GM12878 (cell line): ENCODE measurements around the gene ANKMY1. TPM values are rescaled to one million over a fixed set of nuclear protein-coding genes. Genes with fewer than 3 reads are reported as not detected.

Source experiments
- BACH1 ChIP-seq: fragments of 450-650 bp; IDR thresholded peaks from 2 replicates; pipeline ENCODE4 v1.6.1; 2017; ENCODE audit warnings: mild to moderate bottlenecking, borderline replicate concordance
- CREB1 ChIP-seq: IDR thresholded peaks from 2 replicates; pipeline ENCODE4 v1.6.1; 2012; ENCODE audit warnings: low read depth, mild to moderate bottlenecking, inconsistent platforms
- CREM ChIP-seq: IDR thresholded peaks from 2 replicates; pipeline ENCODE4 v1.6.1; 2014; ENCODE audit warnings: antibody characterized with exemption, low read depth
- EED ChIP-seq: sonication (generic); IDR thresholded peaks from 2 replicates; pipeline ENCODE4 v1.6.1; 2016; ENCODE audit warnings: antibody characterized with exemption, low read depth
- HDAC2 ChIP-seq: fragments of 200-600 bp; sonication (generic); IDR thresholded peaks from 2 replicates; pipeline ENCODE4 v1.6.1; 2017
- HDGF ChIP-seq: fragments of 450-650 bp; IDR thresholded peaks from 2 replicates; pipeline ENCODE4 v1.6.1; 2016; ENCODE audit warnings: antibody characterized with exemption
- MLLT1 ChIP-seq: fragments of 450-650 bp; IDR thresholded peaks from 2 replicates; pipeline ENCODE4 v1.6.1; 2016; ENCODE audit warnings: mild to moderate bottlenecking
- NR2C1 ChIP-seq: fragments of 450-650 bp; IDR thresholded peaks from 2 replicates; pipeline ENCODE4 v1.6.1; 2017; ENCODE audit warnings: antibody characterized with exemption, mild to moderate bottlenecking, moderate library complexity
- POLR2A ChIP-seq: IDR thresholded peaks from 2 replicates; pipeline ENCODE4 v1.6.1; 2011; ENCODE audit warnings: low read depth, mild to moderate bottlenecking, low read length
- POLR2AphosphoS5 ChIP-seq: IDR thresholded peaks from 2 replicates; pipeline ENCODE4 v1.6.1; 2011; ENCODE audit warnings: mild to moderate bottlenecking, low read length, inconsistent platforms
- RB1 ChIP-seq: fragments of 450-650 bp; formaldehyde crosslinking; IDR thresholded peaks from 2 replicates; pipeline ENCODE4 v1.6.1; 2017; ENCODE audit warnings: mild to moderate bottlenecking, borderline replicate concordance
- RUNX3 ChIP-seq: IDR thresholded peaks from 2 replicates; pipeline ENCODE4 v1.6.1; 2012; ENCODE audit warnings: low read length, inconsistent platforms
- SIX5 ChIP-seq: IDR thresholded peaks from 2 replicates; pipeline ENCODE4 v1.6.1; 2011; ENCODE audit warnings: mild to moderate bottlenecking, low read depth, low read length, moderate library complexity; ENCODE audit not compliant: severe bottlenecking
- SMAD1 ChIP-seq: fragments of 450-650 bp; IDR thresholded peaks from 2 replicates; pipeline ENCODE4 v1.6.1; 2018; ENCODE audit warnings: mild to moderate bottlenecking, low read depth; ENCODE audit not compliant: partially characterized antibody
- SMARCA5 ChIP-seq: fragments of 450-650 bp; IDR thresholded peaks from 2 replicates; pipeline ENCODE4 v1.6.1; 2017; ENCODE audit warnings: mild to moderate bottlenecking
- TAF1 ChIP-seq: IDR thresholded peaks from 2 replicates; pipeline ENCODE4 v1.6.1; 2011; ENCODE audit warnings: mild to moderate bottlenecking, low read depth, low read length, borderline replicate concordance
- TBL1XR1 ChIP-seq: IDR thresholded peaks from 2 replicates; pipeline ENCODE4 v1.6.1; 2012; ENCODE audit warnings: low read depth, low read length, improper control_type of control experiment
- ZNF207 ChIP-seq: fragments of 450-650 bp; IDR thresholded peaks from 2 replicates; pipeline ENCODE4 v1.6.1; 2014; ENCODE audit warnings: antibody characterized with exemption, mild to moderate bottlenecking, borderline replicate concordance
- polyA plus RNA-seq, 11 experiments: library from polyadenylated mRNA; depleted of rRNA in 4 of 11; unstranded in 6 of 11; stranded (reverse) in 5 of 11; fragments of >200 nt; fragmentation: Nextera tagmentation in 4 of 11; fragmentation: Illumina TruSeq in 1 of 11; extraction: Ambion mirVana in 4 of 11; extraction: Trizol in 1 of 11; gene quantifications; 1 replicate in 1 of 11; 2 replicates in 10 of 11; pipeline versions ENCODE4 v1.2.1 to v1.2.3, GENCODE V29; 2011 to 2016; ENCODE audit warnings: inconsistent platforms in 2 of 11, missing spikeins in 2 of 11, low read depth in 1 of 11
- total RNA-seq, 4 experiments: library from RNA; depleted of rRNA in 3 of 4; stranded (reverse); fragments of >200 nt in 3 of 4; fragmentation: Illumina TruSeq in 1 of 4; extraction: Trizol in 1 of 4; gene quantifications; 2 replicates each; pipeline versions ENCODE4 v1.2.1 to v1.2.3, GENCODE V29; 2013 to 2021
- TF ChIP-seq, protein P1 (sequence below): fragments of 450-650 bp; IDR thresholded peaks from 2 replicates; pipeline ENCODE4 v1.6.1; 2014; ENCODE audit warnings: mild to moderate bottlenecking
- TF ChIP-seq, protein P2 (sequence below): fragments of 450-650 bp; formaldehyde crosslinking; IDR thresholded peaks from 2 replicates; pipeline ENCODE4 v1.4.0; 2022; ENCODE audit warnings: mild to moderate bottlenecking, moderate library complexity
- TF ChIP-seq, protein P3 (sequence below), 3 experiments: IDR thresholded peaks in 2 of 3; conservative IDR thresholded peaks in 1 of 3; 2 replicates each; pipeline ENCODE4 v1.5.1; 2011; ENCODE audit warnings: low read depth in 3 of 3, low read length in 3 of 3, mild to moderate bottlenecking in 3 of 3, control low read depth in 2 of 3, moderate library complexity in 2 of 3, inconsistent platforms in 1 of 3, mixed read lengths in 1 of 3; ENCODE audit not compliant: control insufficient read depth in 2 of 3, insufficient read depth in 1 of 3; ENCODE audit errors: extremely low read depth in 1 of 3

The ANKMY1 gene
- total and polyA plus RNA-seq, 10 of the 15 experiments (the other 5 are each of a cell fraction or from before 2014, with no cell fraction given), result 1.1 to 15.3 (median 11.1) TPM

DNA sequence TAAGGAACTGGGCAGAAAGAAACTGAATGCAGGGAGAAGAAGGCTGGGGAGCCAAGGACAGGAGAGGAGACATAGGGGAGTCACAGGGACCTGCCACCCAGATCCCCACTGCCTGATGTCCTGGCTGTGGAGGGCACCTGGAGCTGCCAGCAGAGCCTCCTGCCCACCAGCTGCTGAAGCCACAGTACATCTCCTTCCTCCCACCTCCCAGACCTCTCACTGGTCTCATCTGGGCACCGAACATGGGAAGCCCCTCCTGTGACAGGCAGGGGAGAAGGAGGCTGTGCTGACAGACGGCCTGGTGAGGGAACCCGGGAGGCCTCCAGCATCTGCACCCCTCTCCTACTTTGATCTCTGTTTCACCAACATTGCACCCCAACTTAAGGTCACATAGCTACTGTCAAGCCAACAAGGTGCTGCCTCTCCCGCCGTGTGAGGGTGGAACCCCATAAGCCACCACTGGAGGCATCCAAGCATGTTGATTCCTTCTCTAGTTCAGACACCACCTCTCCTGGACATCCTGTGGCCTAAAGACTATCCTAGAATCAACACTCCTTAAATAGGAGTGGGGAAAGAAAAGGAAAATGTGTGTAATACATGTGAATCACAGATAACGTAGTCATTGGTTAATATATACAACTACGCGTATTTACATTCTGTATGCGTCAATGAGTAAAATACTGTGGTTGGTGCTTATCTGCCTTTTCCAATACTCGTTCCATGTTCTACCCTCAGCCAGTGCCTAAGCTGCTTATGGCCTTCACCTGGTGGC, 7.0 kb upstream of the ANKMY1 start (continued):
- TF ChIP-seq, protein P1, sequence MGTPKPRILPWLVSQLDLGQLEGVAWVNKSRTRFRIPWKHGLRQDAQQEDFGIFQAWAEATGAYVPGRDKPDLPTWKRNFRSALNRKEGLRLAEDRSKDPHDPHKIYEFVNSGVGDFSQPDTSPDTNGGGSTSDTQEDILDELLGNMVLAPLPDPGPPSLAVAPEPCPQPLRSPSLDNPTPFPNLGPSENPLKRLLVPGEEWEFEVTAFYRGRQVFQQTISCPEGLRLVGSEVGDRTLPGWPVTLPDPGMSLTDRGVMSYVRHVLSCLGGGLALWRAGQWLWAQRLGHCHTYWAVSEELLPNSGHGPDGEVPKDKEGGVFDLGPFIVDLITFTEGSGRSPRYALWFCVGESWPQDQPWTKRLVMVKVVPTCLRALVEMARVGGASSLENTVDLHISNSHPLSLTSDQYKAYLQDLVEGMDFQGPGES, result no peak
- TF ChIP-seq ZNF207 (no peak), SMARCA5 (no peak), POLR2AphosphoS5 (no peak; the same call in 1 of the 2 replicates), POLR2A (no peak), SIX5 (no peak), CREB1 (no peak), HDGF (0 out of 2 replicates have a peak, but pooled peaks have one; percentile 15), EED (no peak), BACH1 (peak; percentile 14; the same call in 1 of the 2 replicates), TAF1 (no peak), HDAC2 (no peak), SMAD1 (no peak), TBL1XR1 (no peak), NR2C1 (no peak), RB1 (no peak), CREM (no peak), RUNX3 (no peak), MLLT1 (peak; percentile 56; the same call in 1 of the 2 replicates)
- TF ChIP-seq, protein P2, sequence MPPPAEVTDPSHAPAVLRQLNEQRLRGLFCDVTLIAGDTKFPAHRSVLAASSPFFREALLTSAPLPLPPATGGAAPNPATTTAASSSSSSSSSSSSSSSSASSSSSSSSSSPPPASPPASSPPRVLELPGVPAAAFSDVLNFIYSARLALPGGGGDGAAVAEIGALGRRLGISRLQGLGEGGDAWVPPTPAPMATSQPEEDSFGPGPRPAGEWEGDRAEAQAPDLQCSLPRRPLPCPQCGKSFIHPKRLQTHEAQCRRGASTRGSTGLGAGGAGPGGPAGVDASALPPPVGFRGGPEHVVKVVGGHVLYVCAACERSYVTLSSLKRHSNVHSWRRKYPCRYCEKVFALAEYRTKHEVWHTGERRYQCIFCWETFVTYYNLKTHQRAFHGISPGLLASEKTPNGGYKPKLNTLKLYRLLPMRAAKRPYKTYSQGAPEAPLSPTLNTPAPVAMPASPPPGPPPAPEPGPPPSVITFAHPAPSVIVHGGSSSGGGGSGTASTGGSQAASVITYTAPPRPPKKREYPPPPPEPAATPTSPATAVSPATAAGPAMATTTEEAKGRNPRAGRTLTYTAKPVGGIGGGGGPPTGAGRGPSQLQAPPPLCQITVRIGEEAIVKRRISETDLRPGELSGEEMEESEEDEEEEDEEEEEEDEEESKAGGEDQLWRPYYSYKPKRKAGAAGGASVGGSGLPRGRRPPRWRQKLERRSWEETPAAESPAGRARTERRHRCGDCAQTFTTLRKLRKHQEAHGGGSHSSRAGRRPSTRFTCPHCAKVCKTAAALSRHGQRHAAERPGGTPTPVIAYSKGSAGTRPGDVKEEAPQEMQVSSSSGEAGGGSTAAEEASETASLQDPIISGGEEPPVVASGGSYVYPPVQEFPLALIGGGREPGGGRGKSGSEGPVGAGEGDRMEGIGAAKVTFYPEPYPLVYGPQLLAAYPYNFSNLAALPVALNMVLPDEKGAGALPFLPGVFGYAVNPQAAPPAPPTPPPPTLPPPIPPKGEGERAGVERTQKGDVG (CRISPR knock-in tag), result no peak
- TF ChIP-seq, protein P3, sequence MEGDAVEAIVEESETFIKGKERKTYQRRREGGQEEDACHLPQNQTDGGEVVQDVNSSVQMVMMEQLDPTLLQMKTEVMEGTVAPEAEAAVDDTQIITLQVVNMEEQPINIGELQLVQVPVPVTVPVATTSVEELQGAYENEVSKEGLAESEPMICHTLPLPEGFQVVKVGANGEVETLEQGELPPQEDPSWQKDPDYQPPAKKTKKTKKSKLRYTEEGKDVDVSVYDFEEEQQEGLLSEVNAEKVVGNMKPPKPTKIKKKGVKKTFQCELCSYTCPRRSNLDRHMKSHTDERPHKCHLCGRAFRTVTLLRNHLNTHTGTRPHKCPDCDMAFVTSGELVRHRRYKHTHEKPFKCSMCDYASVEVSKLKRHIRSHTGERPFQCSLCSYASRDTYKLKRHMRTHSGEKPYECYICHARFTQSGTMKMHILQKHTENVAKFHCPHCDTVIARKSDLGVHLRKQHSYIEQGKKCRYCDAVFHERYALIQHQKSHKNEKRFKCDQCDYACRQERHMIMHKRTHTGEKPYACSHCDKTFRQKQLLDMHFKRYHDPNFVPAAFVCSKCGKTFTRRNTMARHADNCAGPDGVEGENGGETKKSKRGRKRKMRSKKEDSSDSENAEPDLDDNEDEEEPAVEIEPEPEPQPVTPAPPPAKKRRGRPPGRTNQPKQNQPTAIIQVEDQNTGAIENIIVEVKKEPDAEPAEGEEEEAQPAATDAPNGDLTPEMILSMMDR (IDR thresholded peaks at IDR 0.05 in 2 of 3, conservative IDR thresholded peaks at IDR 0.05 in 1 of 3; ENCODE audit: control insufficient read depth in 2 of 3, extremely low read depth in 1 of 3, insufficient read depth in 1 of 3, low read depth in 3 of 3, low read length in 3 of 3), result peak in 2 of 3 experiments; percentile 32 to 37; a peak in 2 of 6 replicates
